KMS-11 (cell line): ENCODE measurements around the gene NAA25.
"Not testable (repeated sequence)": the region's sequence is repeated elsewhere in the genome, so short reads cannot be mapped to it uniquely, and the experiment has no call there.

Experiments used
- H2AFZ ChIP-seq: fragments of 200-600 bp; sonication (generic); 2 replicates; pipeline ENCODE4 v1.6.1; 2016; ENCODE audit warnings: antibody characterized with exemption, mixed run types, low read depth
- H3K27ac ChIP-seq: fragments of 200-600 bp; sonication (generic); 2 replicates; pipeline ENCODE4 v1.6.1; 2016; ENCODE audit warnings: mild to moderate bottlenecking, mixed run types
- H3K27me3 ChIP-seq: fragments of 200-600 bp; sonication (generic); 2 replicates; pipeline ENCODE4 v1.6.1; 2017; ENCODE audit warnings: mild to moderate bottlenecking, low read depth, mixed run types, moderate library complexity; ENCODE audit not compliant: insufficient read depth
- H3K36me3 ChIP-seq: fragments of 200-600 bp; sonication (generic); 2 replicates; pipeline ENCODE4 v1.6.1; 2017; ENCODE audit warnings: mild to moderate bottlenecking, mixed run types; ENCODE audit not compliant: insufficient read depth
- H3K4me1 ChIP-seq: fragments of 200-600 bp; sonication (generic); 2 replicates; pipeline ENCODE4 v1.6.1; 2016; ENCODE audit warnings: mild to moderate bottlenecking, low read depth, mixed run types; ENCODE audit not compliant: poor library complexity, severe bottlenecking
- H3K4me2 ChIP-seq: fragments of 200-600 bp; sonication (generic); 2 replicates; pipeline ENCODE4 v1.7.0; 2016; ENCODE audit warnings: mild to moderate bottlenecking, mixed run types
- H3K4me3 ChIP-seq: fragments of 200-600 bp; sonication (generic); IDR thresholded peaks from 2 replicates; pipeline ENCODE4 v1.6.1; 2017; ENCODE audit warnings: low read depth, low read length, mixed read lengths; ENCODE audit not compliant: insufficient read depth
- H3K79me2 ChIP-seq: fragments of 200-600 bp; sonication (generic); 2 replicates; pipeline ENCODE4 v1.6.1; 2016; ENCODE audit warnings: low read depth, mixed run types; ENCODE audit not compliant: insufficient read depth
- H3K9ac ChIP-seq: fragments of 200-600 bp; sonication (generic); 2 replicates; pipeline ENCODE4 v1.6.1; 2016; ENCODE audit warnings: mild to moderate bottlenecking, mixed run types
- H4K20me1 ChIP-seq: fragments of 200-600 bp; sonication (generic); 2 replicates; pipeline ENCODE4 v1.6.1; 2016; ENCODE audit warnings: mild to moderate bottlenecking, mixed run types; ENCODE audit not compliant: insufficient read depth
- TF ChIP-seq, protein P1 (sequence below): fragments of 200-600 bp; sonication (generic); conservative IDR thresholded peaks from 2 replicates; pipeline ENCODE4 v1.6.1; 2017; ENCODE audit warnings: low read depth, mild to moderate bottlenecking, antibody characterized with exemption, low read length, moderate library complexity, mixed read lengths

NAA25 gene

GRCh38 chr12:112063273-112063672, 45.3 kb downstream of the NAA25 start:
- no peak overlapping the region for H3K4me3 ChIP-seq
- H3K79me2 ChIP-seq: no peaks in the 10 kb centered on the region
- TF ChIP-seq, protein P1, sequence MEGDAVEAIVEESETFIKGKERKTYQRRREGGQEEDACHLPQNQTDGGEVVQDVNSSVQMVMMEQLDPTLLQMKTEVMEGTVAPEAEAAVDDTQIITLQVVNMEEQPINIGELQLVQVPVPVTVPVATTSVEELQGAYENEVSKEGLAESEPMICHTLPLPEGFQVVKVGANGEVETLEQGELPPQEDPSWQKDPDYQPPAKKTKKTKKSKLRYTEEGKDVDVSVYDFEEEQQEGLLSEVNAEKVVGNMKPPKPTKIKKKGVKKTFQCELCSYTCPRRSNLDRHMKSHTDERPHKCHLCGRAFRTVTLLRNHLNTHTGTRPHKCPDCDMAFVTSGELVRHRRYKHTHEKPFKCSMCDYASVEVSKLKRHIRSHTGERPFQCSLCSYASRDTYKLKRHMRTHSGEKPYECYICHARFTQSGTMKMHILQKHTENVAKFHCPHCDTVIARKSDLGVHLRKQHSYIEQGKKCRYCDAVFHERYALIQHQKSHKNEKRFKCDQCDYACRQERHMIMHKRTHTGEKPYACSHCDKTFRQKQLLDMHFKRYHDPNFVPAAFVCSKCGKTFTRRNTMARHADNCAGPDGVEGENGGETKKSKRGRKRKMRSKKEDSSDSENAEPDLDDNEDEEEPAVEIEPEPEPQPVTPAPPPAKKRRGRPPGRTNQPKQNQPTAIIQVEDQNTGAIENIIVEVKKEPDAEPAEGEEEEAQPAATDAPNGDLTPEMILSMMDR: no peak
- H3K36me3 ChIP-seq: no peaks in the 10 kb centered on the region; the same call in 1 of the 2 replicates
- H3K4me2 ChIP-seq: no peak overlapping the region
- no peak overlapping the region for H2AFZ ChIP-seq
- H3K9ac ChIP-seq: no peak overlapping the region
- H3K4me1 ChIP-seq: no peaks in the 10 kb centered on the region
- no peaks in the 10 kb centered on the region for H4K20me1 ChIP-seq
- no peaks in the 10 kb centered on the region for H3K27me3 ChIP-seq
- no peak overlapping the region for H3K27ac ChIP-seq

DNA sequence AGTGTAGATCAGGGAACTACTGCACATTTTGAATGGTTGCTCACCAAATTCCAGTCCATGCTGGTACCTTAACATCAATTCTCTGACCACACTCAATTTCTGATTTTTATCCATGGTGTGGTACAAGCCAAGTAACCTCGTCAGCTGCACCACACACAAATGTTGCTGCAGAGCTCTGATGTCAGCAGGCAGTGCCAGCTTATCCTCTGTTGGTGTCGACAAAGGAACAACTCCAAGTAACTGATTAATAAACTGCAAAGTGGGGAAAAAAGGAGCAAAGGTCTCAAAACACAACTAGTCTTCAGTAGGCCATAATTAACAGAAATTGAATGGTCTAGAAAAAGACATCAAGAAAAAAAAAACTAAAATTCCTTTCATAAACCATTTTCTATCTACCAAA, 47.4 kb downstream of the NAA25 start:
- Histone ChIP-seq H3K27ac (no peak overlapping the region), H3K36me3 (no peaks in the 10 kb centered on the region; the same call in 1 of the 2 replicates), H2AFZ (no peak overlapping the region), H3K27me3 (no peaks in the 10 kb centered on the region), H3K4me1 (no peaks in the 10 kb centered on the region), H3K9ac (no peak overlapping the region), H3K4me3 (no peak overlapping the region), H3K4me2 (no peak overlapping the region), H4K20me1 (no peaks in the 10 kb centered on the region), H3K79me2 (no peaks in the 10 kb centered on the region)
- TF ChIP-seq, protein P1: no peak

GRCh38 chr12:112049351-112049750, 59.2 kb downstream of the NAA25 start:
- TF ChIP-seq, protein P1: no peak
- H3K27me3 ChIP-seq: no peaks in the 10 kb centered on the region
- no peak overlapping the region for H3K27ac ChIP-seq
- no peak overlapping the region for H3K4me2 ChIP-seq
- H3K36me3 ChIP-seq: no peaks in the 10 kb centered on the region; the same call in 1 of the 2 replicates
- H3K4me1 ChIP-seq: no peaks in the 10 kb centered on the region
- H2AFZ ChIP-seq: no peak overlapping the region
- no peak overlapping the region for H3K4me3 ChIP-seq
- no peaks in the 10 kb centered on the region for H3K79me2 ChIP-seq
- no peaks in the 10 kb centered on the region for H4K20me1 ChIP-seq
- no peak overlapping the region for H3K9ac ChIP-seq

GRCh38 chr12:112046003-112046402, 62.6 kb downstream of the NAA25 start:
- Histone ChIP-seq H3K4me1 (no peaks in the 10 kb centered on the region), H3K4me3 (no peak overlapping the region), H3K27me3 (no peaks in the 10 kb centered on the region), H2AFZ (no peak overlapping the region), H3K9ac (no peak overlapping the region), H3K36me3 (peaks cover 4% of the 10 kb centered on the region; the same call in 1 of the 2 replicates), H4K20me1 (no peaks in the 10 kb centered on the region), H3K4me2 (no peak overlapping the region), H3K27ac (no peak overlapping the region), H3K79me2 (no peaks in the 10 kb centered on the region)
- TF ChIP-seq, protein P1: no peak

- not testable (repeated sequence) for H3K27me3 ChIP-seq, H3K4me1 ChIP-seq, H3K9ac ChIP-seq, H3K36me3 ChIP-seq, H3K79me2 ChIP-seq, H2AFZ ChIP-seq, H3K27ac ChIP-seq, H3K4me3 ChIP-seq, H3K4me2 ChIP-seq, H4K20me1 ChIP-seq
Measured at GRCh38 chr12:112036614-112037013, 72.0 kb downstream of the NAA25 start.
